Mucosa of rectum (tissue), 2 donors: Measurements from ENCODE around the gene CHID1.

ENCODE experiments used
- H3K27ac ChIP-seq, 2 donors: one replicate each; pipeline ENCODE4 v1.7.0; 2013; ENCODE audit warnings: inconsistent platforms in 2 of 2, low read depth in 2 of 2, low read length in 2 of 2
- H3K27me3 ChIP-seq, 2 donors: one replicate each; pipeline ENCODE4 v1.7.0; 2013; ENCODE audit warnings: low read length in 2 of 2; ENCODE audit not compliant: control insufficient read depth in 2 of 2, insufficient read depth in 2 of 2
- H3K36me3 ChIP-seq, 2 donors: one replicate each; pipeline ENCODE4 v1.7.0; 2013; ENCODE audit warnings: low read length in 2 of 2; ENCODE audit not compliant: control insufficient read depth in 2 of 2, insufficient read depth in 2 of 2
- H3K4me1 ChIP-seq, 2 donors: one replicate each; pipeline ENCODE4 v1.7.0; 2013; ENCODE audit warnings: low read length in 2 of 2, mild to moderate bottlenecking in 1 of 2; ENCODE audit not compliant: control insufficient read depth in 2 of 2, insufficient read depth in 2 of 2
- H3K4me3 ChIP-seq, 2 donors: one replicate each; pipeline ENCODE4 v1.7.0; 2013; ENCODE audit warnings: low read length in 2 of 2
- H3K9ac ChIP-seq, 2 donors: one replicate each; pipeline ENCODE4 v1.7.0; 2013; ENCODE audit warnings: low read length in 2 of 2, low read depth in 1 of 2, mild to moderate bottlenecking in 1 of 2
- H3K9me3 ChIP-seq, 2 donors: one replicate each; pipeline ENCODE4 v1.7.0; 2013; ENCODE audit warnings: low read length in 2 of 2; ENCODE audit not compliant: control insufficient read depth in 2 of 2
- donor health status: healthy.
- donor health status: Normal muscosa, but diverticular disease.

Gene CHID1

DNA sequence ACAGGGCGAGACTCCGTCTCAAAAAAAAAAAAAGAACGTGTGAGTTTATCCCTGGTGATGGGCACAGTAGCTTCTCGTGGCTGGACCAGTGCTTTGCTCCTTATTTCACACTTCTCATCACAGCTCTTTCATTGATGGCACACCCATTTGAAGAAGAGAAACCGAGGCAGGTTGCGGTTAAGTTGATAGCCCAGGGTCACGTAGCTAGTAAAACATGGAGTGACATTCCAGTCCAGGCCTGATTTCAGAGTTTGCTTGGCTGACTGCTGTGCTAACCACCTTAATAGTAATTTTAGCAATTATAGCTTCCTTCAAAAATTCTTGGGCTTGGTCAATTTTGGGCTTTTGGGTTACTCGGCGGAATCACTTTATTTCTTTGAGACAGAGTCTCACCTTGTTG lies 40.9 kb upstream of the CHID1 start:
- Histone ChIP-seq H3K36me3 (peaks cover 0 to under 1% of the 10 kb centered on the region in 2 donors), H3K9me3 (no peaks in the 10 kb centered on the region), H3K27me3 (no peaks in the 10 kb centered on the region), H3K4me3 (no peak overlapping the region), H3K4me1 (peaks cover 32 to 38% of the 10 kb centered on the region in 2 donors), H3K27ac (peak overlapping the region; percentile 53 to 65), H3K9ac (no peak overlapping the region)

- H3K27ac ChIP-seq, result no peak overlapping the region
- H3K9ac ChIP-seq, result no peak overlapping the region
- no peaks in the 10 kb centered on the region for H3K27me3 ChIP-seq
- peaks cover 12% of the 10 kb centered on the region in 2 donors for H3K4me1 ChIP-seq
- no peak overlapping the region for H3K4me3 ChIP-seq
- peaks cover 0 to 19% of the 10 kb centered on the region in 2 donors for H3K36me3 ChIP-seq
- no peaks in the 10 kb centered on the region for H3K9me3 ChIP-seq
Observed at GRCh38 chr11:947744-948143, 37.1 kb upstream of the CHID1 start.

DNA sequence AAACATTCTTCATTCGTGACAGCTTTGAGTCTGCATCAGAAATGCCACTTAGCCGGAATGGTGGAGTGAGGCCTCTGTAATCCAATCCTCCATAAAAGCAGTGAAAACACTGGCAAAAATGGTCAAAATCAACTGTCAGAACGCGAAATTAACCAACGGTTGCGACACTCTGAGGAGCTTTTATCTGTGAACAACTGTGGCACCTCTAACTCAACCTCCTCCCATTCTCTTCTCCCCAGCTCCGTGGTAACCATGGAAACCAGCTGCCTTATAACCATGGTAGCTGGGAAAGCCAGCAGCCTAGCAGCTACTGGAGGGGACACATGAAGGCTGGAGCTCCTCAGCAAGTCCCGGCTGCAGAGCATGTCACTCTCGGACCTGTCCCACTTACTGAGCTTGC lies 35.4 kb upstream of the CHID1 start:
- H3K9me3 ChIP-seq, result no peaks in the 10 kb centered on the region
- no peak overlapping the region for H3K9ac ChIP-seq
- H3K27ac ChIP-seq, result no peak overlapping the region
- peaks cover 0 to 7% of the 10 kb centered on the region in 2 donors for H3K4me1 ChIP-seq
- no peaks in the 10 kb centered on the region for H3K27me3 ChIP-seq
- H3K36me3 ChIP-seq, result peaks cover 0 to 19% of the 10 kb centered on the region in 2 donors
- no peak overlapping the region for H3K4me3 ChIP-seq

DNA sequence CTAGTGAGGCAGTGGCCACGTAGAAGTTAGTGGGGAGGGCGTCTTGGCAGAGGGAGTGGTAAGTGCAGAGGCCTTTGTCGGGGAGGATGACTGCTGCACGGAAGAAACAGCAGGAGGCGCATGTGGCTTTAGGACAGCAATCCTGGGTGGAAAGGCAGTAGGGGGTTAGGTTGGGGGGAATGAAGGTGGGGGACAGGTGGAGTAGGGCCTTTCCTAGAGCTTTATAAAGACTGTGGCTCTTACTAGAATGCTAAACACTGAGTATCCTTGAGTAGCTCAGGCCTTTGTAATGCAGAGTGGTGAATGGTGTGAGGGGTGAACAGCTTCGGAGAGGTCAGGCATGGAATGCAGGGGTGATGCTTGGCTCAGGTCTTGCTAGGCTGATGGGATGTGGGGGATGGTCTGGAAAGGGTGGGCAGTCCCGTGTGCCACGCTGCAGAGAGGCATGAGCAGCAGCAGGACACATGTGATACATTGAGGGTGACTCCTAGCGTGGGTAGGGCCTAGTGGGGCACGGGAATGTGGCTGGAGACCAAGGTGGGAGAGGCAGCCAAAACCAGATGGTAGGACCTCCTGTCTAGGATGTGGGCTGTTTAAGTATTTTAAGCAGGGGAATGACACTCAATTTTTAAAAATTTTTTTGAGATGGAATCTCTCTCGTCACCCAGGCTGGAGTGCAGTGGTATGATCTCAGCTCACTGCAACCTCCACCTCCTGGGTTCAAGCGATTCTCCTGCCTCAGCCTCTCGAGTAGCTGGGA lies 34.3 kb upstream of the CHID1 start:
- Histone ChIP-seq H3K9me3 (no peaks in the 10 kb centered on the region), H3K4me3 (no peak overlapping the region), H3K27ac (no peak overlapping the region), H3K9ac (no peak overlapping the region), H3K27me3 (no peaks in the 10 kb centered on the region), H3K4me1 (peaks cover 0 to 7% of the 10 kb centered on the region in 2 donors), H3K36me3 (peaks cover 0 to 19% of the 10 kb centered on the region in 2 donors)

DNA sequence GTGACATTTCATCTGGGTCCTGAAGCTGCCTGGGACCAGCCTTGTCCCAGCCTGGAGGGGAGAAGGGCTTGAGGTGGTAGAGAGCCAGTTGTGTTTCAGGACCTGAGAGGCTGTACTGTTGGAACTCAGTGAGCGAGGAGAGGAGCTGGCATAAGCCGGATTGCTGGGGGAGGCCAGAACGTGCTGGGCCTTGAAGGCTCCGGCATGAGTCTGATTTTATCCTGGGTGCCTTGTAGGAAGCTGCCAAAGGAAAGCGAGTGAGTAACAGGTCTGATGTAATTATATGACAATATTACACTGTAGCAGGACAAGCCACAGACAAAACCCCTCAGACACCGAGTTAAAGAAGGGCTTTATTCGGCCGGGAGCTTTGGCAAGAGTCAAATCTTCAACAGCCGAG lies 32.2 kb upstream of the CHID1 start:
- peaks cover 0 to 7% of the 10 kb centered on the region in 2 donors for H3K4me1 ChIP-seq
- H3K27ac ChIP-seq, result no peak overlapping the region
- no peak overlapping the region for H3K9ac ChIP-seq

GRCh38 chr11:940496-941135 lies 30.0 kb upstream of the CHID1 start:
- H3K4me3 ChIP-seq, result no peak overlapping the region
- no peaks in the 10 kb centered on the region for H3K9me3 ChIP-seq
- H3K9ac ChIP-seq, result peak overlapping the region in 1 of 2 donors; percentile 17
- no peak overlapping the region for H3K27ac ChIP-seq
- no peaks in the 10 kb centered on the region for H3K27me3 ChIP-seq
- H3K36me3 ChIP-seq, result peaks cover 0 to 13% of the 10 kb centered on the region in 2 donors
- H3K4me1 ChIP-seq, result peaks cover 0 to 7% of the 10 kb centered on the region in 2 donors

More for the DNA sequence above, 32.2 kb upstream of the CHID1 start:
- no peaks in the 10 kb centered on the region for H3K27me3 ChIP-seq
- peaks cover 0 to 19% of the 10 kb centered on the region in 2 donors for H3K36me3 ChIP-seq
- no peak overlapping the region for H3K4me3 ChIP-seq
- no peaks in the 10 kb centered on the region for H3K9me3 ChIP-seq

- Histone ChIP-seq H3K27me3 (no peaks in the 10 kb centered on the region), H3K9me3 (no peaks in the 10 kb centered on the region), H3K9ac (no peak overlapping the region), H3K36me3 (no peaks in the 10 kb centered on the region), H3K27ac (no peak overlapping the region), H3K4me3 (no peak overlapping the region), H3K4me1 (peaks cover 2 to 9% of the 10 kb centered on the region in 2 donors)
Observed at GRCh38 chr11:937841-938261, 27.2 kb upstream of the CHID1 start.

GRCh38 chr11:936199-936598 lies 25.6 kb upstream of the CHID1 start:
- Histone ChIP-seq H3K4me1 (peaks cover 2 to 5% of the 10 kb centered on the region in 2 donors), H3K27ac (no peak overlapping the region), H3K4me3 (no peak overlapping the region), H3K27me3 (no peaks in the 10 kb centered on the region), H3K9ac (no peak overlapping the region), H3K36me3 (no peaks in the 10 kb centered on the region), H3K9me3 (no peaks in the 10 kb centered on the region)

GRCh38 chr11:934527-934926 lies 23.9 kb upstream of the CHID1 start:
- Histone ChIP-seq H3K36me3 (peaks cover 0 to 2% of the 10 kb centered on the region in 2 donors), H3K9ac (no peak overlapping the region)

GRCh38 chr11:933936-934335 lies 23.3 kb upstream of the CHID1 start:
- no peaks in the 10 kb centered on the region for H3K9me3 ChIP-seq
- no peaks in the 10 kb centered on the region for H3K27me3 ChIP-seq
- peak overlapping the region; percentile 28 to 34 for H3K27ac ChIP-seq
- H3K9ac ChIP-seq, result no peak overlapping the region
- peaks cover 14 to 21% of the 10 kb centered on the region in 2 donors for H3K4me1 ChIP-seq
- H3K36me3 ChIP-seq, result peaks cover 0 to 2% of the 10 kb centered on the region in 2 donors
- no peak overlapping the region for H3K4me3 ChIP-seq

More at GRCh38 chr11:934527-934926, 23.9 kb upstream of the CHID1 start:
- no peak overlapping the region for H3K4me3 ChIP-seq
- H3K4me1 ChIP-seq, result peaks cover 8 to 16% of the 10 kb centered on the region in 2 donors
- H3K27me3 ChIP-seq, result no peaks in the 10 kb centered on the region
- no peak overlapping the region for H3K27ac ChIP-seq
- no peaks in the 10 kb centered on the region for H3K9me3 ChIP-seq
